ENCODE measurements around the gene CDC20. TPM values are rescaled to one million over a fixed set of nuclear protein-coding genes. Genes with fewer than 3 reads are reported as not detected.

The CDC20 gene
- total and polyA plus RNA-seq, 4 donors = 3.6 to 6.1 (median 5.2) TPM

DNA sequence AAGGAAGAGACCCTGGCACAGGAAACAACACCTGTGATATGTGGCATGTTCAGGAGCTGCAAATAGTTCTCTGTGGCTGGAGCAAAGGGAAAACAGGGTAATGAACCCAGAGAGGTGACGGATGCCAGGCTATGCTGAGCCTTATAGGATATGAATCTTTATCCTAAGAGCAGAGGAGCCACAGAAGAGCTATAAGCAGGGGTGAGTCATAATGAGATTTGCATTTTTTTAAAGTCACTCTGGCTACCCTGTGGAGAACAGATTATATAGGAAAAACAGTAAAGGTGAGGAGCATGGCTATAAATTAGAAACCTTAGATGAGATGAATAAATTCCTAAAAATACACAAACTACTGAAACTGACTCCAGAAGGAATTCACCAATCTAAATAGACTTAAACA is 34.0 kb upstream of the CDC20 start:
- peaks cover 0 to 13% (median 3%) of the 10 kb centered on the region in 4 donors for H3K9me3 ChIP-seq (ENCODE audit: control insufficient read depth in 4 of 4, insufficient read depth in 3 of 4, low read length in 3 of 4)
- H3K4me1 ChIP-seq (ENCODE audit: control insufficient read depth in 5 of 5, insufficient read depth in 5 of 5, low read length in 5 of 5) = peaks cover 0 to 5% (median 0%) of the 10 kb centered on the region in 5 donors
- H3K36me3 ChIP-seq (ENCODE audit: control insufficient read depth in 4 of 4, insufficient read depth in 4 of 4, low read length in 4 of 4) = peaks cover 0 to 5% (median 0%) of the 10 kb centered on the region in 4 donors
- ATAC-seq (ENCODE audit: insufficient read depth, low FRiP score) (no peak), DNase-seq (no peak)
- no peak overlapping the region for H3K9ac ChIP-seq (ENCODE audit: insufficient read depth in 1 of 2, low read length in 2 of 2)
- no peak overlapping the region for H3K27ac ChIP-seq (ENCODE audit: low read depth in 1 of 2, low read length in 1 of 2)
- no peak overlapping the region for H3K4me3 ChIP-seq
- no peaks in the 10 kb centered on the region for H3K27me3 ChIP-seq (ENCODE audit: control insufficient read depth in 3 of 3, insufficient read depth in 3 of 3, low read length in 2 of 3)
- TF ChIP-seq CTCF (IDR thresholded peaks at IDR 0.05; ENCODE audit: control extremely low read depth, extremely low read depth) = no peak
- WGBS, 2 donors = 80 to 88% methylated on average over 1 of the region's 1 CpG

GRCh38 chr1:43325381-43325780 is 33.4 kb upstream of the CDC20 start:
- H3K36me3 ChIP-seq (ENCODE audit: control insufficient read depth in 4 of 4, insufficient read depth in 4 of 4, low read length in 4 of 4) = peaks cover 0 to 4% (median 0%) of the 10 kb centered on the region in 4 donors
- ATAC-seq (ENCODE audit: insufficient read depth, low FRiP score) (no peak), DNase-seq (no peak)
- no peak for TF ChIP-seq CTCF (IDR thresholded peaks at IDR 0.05; ENCODE audit: control extremely low read depth, extremely low read depth)
- peaks cover 0 to 8% (median 0%) of the 10 kb centered on the region in 5 donors for H3K4me1 ChIP-seq (ENCODE audit: control insufficient read depth in 5 of 5, insufficient read depth in 5 of 5, low read length in 5 of 5)
- H3K9me3 ChIP-seq (ENCODE audit: control insufficient read depth in 4 of 4, insufficient read depth in 3 of 4, low read length in 3 of 4) = peaks cover 0 to 13% (median 3%) of the 10 kb centered on the region in 4 donors
- no peak overlapping the region for H3K9ac ChIP-seq (ENCODE audit: insufficient read depth in 1 of 2, low read length in 2 of 2)
- no peak overlapping the region for H3K27ac ChIP-seq (ENCODE audit: low read depth in 1 of 2, low read length in 1 of 2)
- H3K27me3 ChIP-seq (ENCODE audit: control insufficient read depth in 3 of 3, insufficient read depth in 3 of 3, low read length in 2 of 3) = no peaks in the 10 kb centered on the region
- H3K4me3 ChIP-seq = no peak overlapping the region

GRCh38 chr1:43327549-43328292 is 31.1 kb upstream of the CDC20 start:
- peaks cover 0 to 13% (median 3%) of the 10 kb centered on the region in 4 donors for H3K9me3 ChIP-seq (ENCODE audit: control insufficient read depth in 4 of 4, insufficient read depth in 3 of 4, low read length in 3 of 4)
- WGBS, 2 donors = 95 to 96% methylated on average over 1 of the region's 1 CpG
- TF ChIP-seq CTCF (IDR thresholded peaks at IDR 0.05; ENCODE audit: control extremely low read depth, extremely low read depth) = no peak

More at GRCh38 chr1:43327549-43328292, 31.1 kb upstream of the CDC20 start:
- H3K36me3 ChIP-seq (ENCODE audit: control insufficient read depth in 4 of 4, insufficient read depth in 4 of 4, low read length in 4 of 4) = peaks cover 0 to 2% (median 0%) of the 10 kb centered on the region in 4 donors
- H3K9ac ChIP-seq (ENCODE audit: insufficient read depth in 1 of 2, low read length in 2 of 2) = no peak overlapping the region
- no peak overlapping the region for H3K27ac ChIP-seq (ENCODE audit: low read depth in 1 of 2, low read length in 1 of 2)
- no peaks in the 10 kb centered on the region for H3K27me3 ChIP-seq (ENCODE audit: control insufficient read depth in 3 of 3, insufficient read depth in 3 of 3, low read length in 2 of 3)
- no peak overlapping the region for H3K4me3 ChIP-seq
- ATAC-seq (ENCODE audit: insufficient read depth, low FRiP score) (no peak), DNase-seq (no peak)
- peaks cover 0 to 6% (median 0%) of the 10 kb centered on the region in 5 donors for H3K4me1 ChIP-seq (ENCODE audit: control insufficient read depth in 5 of 5, insufficient read depth in 5 of 5, low read length in 5 of 5)
